Ascending aorta (tissue), 2 donors: ENCODE results near the gene LDB3. TPM values are rescaled to one million over a fixed set of nuclear protein-coding genes. Genes with fewer than 3 reads are reported as not detected.
"Not testable (repeated sequence)": the region's sequence is repeated elsewhere in the genome, so short reads cannot be mapped to it uniquely, and the experiment has no call there.

Experiments used
- DNase-seq, 2 donors: peaks; one replicate each; pipeline ENCODE4 v3.0.0-alpha.2; 2019; ENCODE audit warnings: low spot score in 2 of 2
- H3K27ac ChIP-seq, 2 donors: fragments of 200-600 bp; sonication (generic); one replicate each; pipeline ENCODE4 v1.5.1; 2016 to 2017; ENCODE audit warnings: mild to moderate bottlenecking in 1 of 2
- H3K27me3 ChIP-seq: fragments of 200-600 bp; sonication (generic); one replicate; pipeline ENCODE4 v1.5.1; 2017
- H3K36me3 ChIP-seq, 2 donors: fragments of 200-600 bp; sonication (generic); one replicate each; pipeline ENCODE4 v1.5.1; 2016
- H3K4me1 ChIP-seq, 2 donors: fragments of 200-600 bp; sonication (generic); one replicate each; pipeline ENCODE4 v1.5.1; 2016 to 2017; ENCODE audit warnings: mild to moderate bottlenecking in 1 of 2
- H3K4me3 ChIP-seq, 2 donors: fragments of 200-600 bp; sonication (generic); one replicate each; pipeline ENCODE4 v1.5.1; 2016 to 2017; ENCODE audit warnings: mild to moderate bottlenecking in 1 of 2
- H3K9me3 ChIP-seq, 2 donors: fragments of 200-600 bp; sonication (generic); one replicate each; pipeline ENCODE4 v1.5.1; 2016
- CTCF ChIP-seq, 3 experiments: fragments of 200-600 bp in 2 of 3; fragments of 450-650 bp in 1 of 3; sonication (generic) in 2 of 3; IDR thresholded peaks; one replicate each; pipeline ENCODE4 v1.5.1; 2016 to 2019; ENCODE audit warnings: antibody characterized with exemption in 3 of 3, mild to moderate bottlenecking in 1 of 3, moderate library complexity in 1 of 3
- intact Hi-C: fragments of 100-400 bp; cut with DNase I; formaldehyde crosslinking; loops from one replicate; pipeline ENCODE4 v1.15.1; 2023
- total RNA-seq: library from RNA; depleted of rRNA; stranded (reverse); fragments of >200 nt; gene quantifications from one replicate; pipeline ENCODE4 v1.1.0, GENCODE V29; 2016

LDB3 gene
- total RNA-seq, 1 donor from 2014 or later = 27.4 TPM

GRCh38 chr10:86734207-86734988, 66.1 kb downstream of the LDB3 start:
- no peaks in the 10 kb centered on the region for H3K9me3 ChIP-seq

GRCh38 chr10:86735278-86735677, 67.0 kb downstream of the LDB3 start:
- H3K4me1 ChIP-seq = peaks cover 12 to 35% of the 10 kb centered on the region in 2 donors
- DNase-seq, H3K9me3 ChIP-seq, H3K4me3 ChIP-seq, intact Hi-C loops, H3K27me3 ChIP-seq, H3K36me3 ChIP-seq: not testable (repeated sequence)
- peak overlapping the region; percentile 50 to 96 for H3K27ac ChIP-seq

More at GRCh38 chr10:86734207-86734988, 66.1 kb downstream of the LDB3 start:
- Histone ChIP-seq H3K27ac (peak overlapping the region; percentile 83 to 96), H3K4me3 (no peak overlapping the region), H3K36me3 (peaks cover under 1 to 5% of the 10 kb centered on the region in 2 donors), H3K27me3 (no peaks in the 10 kb centered on the region), H3K4me1 (peaks cover 12 to 36% of the 10 kb centered on the region in 2 donors)
- intact Hi-C loops = no loop called here
- DNase-seq = no peak
- no peak for TF ChIP-seq CTCF (IDR thresholded peaks at IDR 0.05)

GRCh38 chr10:86742230-86742629, 73.9 kb downstream of the LDB3 start:
- Histone ChIP-seq H3K4me1 (peaks cover 0 to 14% of the 10 kb centered on the region in 2 donors), H3K27ac (no peak overlapping the region), H3K36me3 (no peaks in the 10 kb centered on the region), H3K9me3 (no peaks in the 10 kb centered on the region), H3K27me3 (no peaks in the 10 kb centered on the region), H3K4me3 (no peak overlapping the region)
- no peak for TF ChIP-seq CTCF (IDR thresholded peaks at IDR 0.05)
- intact Hi-C loops = no loop called here
- DNase-seq = no peak

GRCh38 chr10:86744067-86744725, 75.9 kb downstream of the LDB3 start:
- Histone ChIP-seq H3K9me3 (no peaks in the 10 kb centered on the region), H3K36me3 (no peaks in the 10 kb centered on the region), H3K27ac (peak overlapping the region; percentile 64 to 79), H3K4me1 (peaks cover 0 to 24% of the 10 kb centered on the region in 2 donors), H3K27me3 (no peaks in the 10 kb centered on the region), H3K4me3 (peak overlapping the region in 1 of 2 donors; percentile 14)
- DNase-seq = no peak
- intact Hi-C loops = no loop called here
- no peak for TF ChIP-seq CTCF (IDR thresholded peaks at IDR 0.05)

GRCh38 chr10:86747796-86748581, 79.7 kb downstream of the LDB3 start:
- intact Hi-C loops = no loop called here
- no peak overlapping the region for H3K27ac ChIP-seq

More at GRCh38 chr10:86747796-86748581, 79.7 kb downstream of the LDB3 start:
- no peak for TF ChIP-seq CTCF (IDR thresholded peaks at IDR 0.05)
- no peak for DNase-seq
- Histone ChIP-seq H3K27me3 (no peaks in the 10 kb centered on the region), H3K36me3 (no peaks in the 10 kb centered on the region), H3K9me3 (no peaks in the 10 kb centered on the region), H3K4me1 (peaks cover 0 to 19% of the 10 kb centered on the region in 2 donors), H3K4me3 (no peak overlapping the region)
